ENCODE data around the gene MSH4.
"Not testable (repeated sequence)": the region's sequence is repeated elsewhere in the genome, so short reads cannot be mapped to it uniquely, and the experiment has no call there.

The MSH4 gene

GRCh38 chr1:75797273-75797588 is 549 bp downstream of the MSH4 start:
- peak; percentile 7 for DNase-seq

- no peak for DNase-seq
Observed at GRCh38 chr1:75797606-75798216, 1.0 kb downstream of the MSH4 start.

- DNase-seq = not testable (repeated sequence)
Observed at GRCh38 chr1:75801480-75801879, 4.8 kb downstream of the MSH4 start.

- DNase-seq = no peak
Observed at GRCh38 chr1:75808921-75809320, 12.2 kb downstream of the MSH4 start.

- not testable (repeated sequence) for DNase-seq
Observed at GRCh38 chr1:75810113-75810512, 13.4 kb downstream of the MSH4 start.

GRCh38 chr1:75811211-75811981 is 14.7 kb downstream of the MSH4 start:
- DNase-seq = peak; percentile 74

- DNase-seq = no peak
Observed at GRCh38 chr1:75812065-75812464, 15.4 kb downstream of the MSH4 start.

GRCh38 chr1:75823596-75823995 is 26.9 kb downstream of the MSH4 start:
- DNase-seq = not testable (repeated sequence)

GRCh38 chr1:75836528-75837100 is 39.9 kb downstream of the MSH4 start:
- DNase-seq = no peak

- DNase-seq = no peak
Observed at GRCh38 chr1:75838079-75838478, 41.4 kb downstream of the MSH4 start.

- DNase-seq = no peak
Observed at GRCh38 chr1:75841421-75841820, 44.7 kb downstream of the MSH4 start.

GRCh38 chr1:75845576-75845975 is 48.9 kb downstream of the MSH4 start:
- no peak for DNase-seq

GRCh38 chr1:75855010-75855409 is 58.3 kb downstream of the MSH4 start:
- DNase-seq = peak; percentile 37

GRCh38 chr1:75855734-75856133 is 59.1 kb downstream of the MSH4 start:
- DNase-seq = no peak

GRCh38 chr1:75861831-75862230 is 65.1 kb downstream of the MSH4 start:
- no peak for DNase-seq

- no peak for DNase-seq
Observed at GRCh38 chr1:75870951-75871350, 74.3 kb downstream of the MSH4 start.

GRCh38 chr1:75879985-75880384 is 83.3 kb downstream of the MSH4 start:
- no peak for DNase-seq

GRCh38 chr1:75884437-75884836 is 87.8 kb downstream of the MSH4 start:
- DNase-seq = no peak

GRCh38 chr1:75901371-75901770 is 104.7 kb downstream of the MSH4 start:
- no peak for DNase-seq

- peak; percentile 45 for DNase-seq
Observed at GRCh38 chr1:75908717-75909152, 112.1 kb downstream of the MSH4 start.

GRCh38 chr1:75916834-75917233 is 120.2 kb downstream of the MSH4 start:
- DNase-seq = no peak

GRCh38 chr1:75922698-75923097 is 126.0 kb downstream of the MSH4 start:
- DNase-seq = no peak

GRCh38 chr1:75932304-75932703 is 135.6 kb downstream of the MSH4 start, which contains the start of gene ASB17:
Gene ASB17, minus strand, starts transcription at chr1:75932404. Its CDS starts 113 bp downstream, at chr1:75932291.
- no peak for DNase-seq

GRCh38 chr1:75937034-75937433 is 140.4 kb downstream of the MSH4 start:
- DNase-seq = peak; percentile 20
